ENCODE measurements around the gene HIP1R.

Gene HIP1R

GRCh38 chr12:122847921-122848421 lies 12.7 kb downstream of the HIP1R start:
- no peak for DNase-seq

GRCh38 chr12:122848471-122849351 lies 13.5 kb downstream of the HIP1R start:
- DNase-seq = no peak

GRCh38 chr12:122849352-122850047 lies 14.2 kb downstream of the HIP1R start:
- no peak for DNase-seq

- DNase-seq = no peak
Measured at GRCh38 chr12:122850048-122850445, 14.8 kb downstream of the HIP1R start.

GRCh38 chr12:122850695-122851350 lies 15.6 kb downstream of the HIP1R start:
- no peak for DNase-seq

- no peak for DNase-seq
Measured at GRCh38 chr12:122851820-122852219, 16.6 kb downstream of the HIP1R start.

GRCh38 chr12:122852336-122853275 lies 17.3 kb downstream of the HIP1R start:
- no peak for DNase-seq

- no peak for DNase-seq
Measured at GRCh38 chr12:122853582-122854245, 18.5 kb downstream of the HIP1R start.

- no peak for DNase-seq
Measured at GRCh38 chr12:122854554-122854953, 19.3 kb downstream of the HIP1R start.

GRCh38 chr12:122855071-122855829 lies 20.0 kb downstream of the HIP1R start:
- no peak for DNase-seq

- no peak for DNase-seq
Measured at GRCh38 chr12:122855928-122856831, 20.9 kb downstream of the HIP1R start.

- no peak for DNase-seq
Measured at GRCh38 chr12:122856999-122857671, 21.9 kb downstream of the HIP1R start.

- DNase-seq = no peak
Measured at GRCh38 chr12:122858171-122858570, 22.9 kb downstream of the HIP1R start.

- no peak for DNase-seq
Measured at GRCh38 chr12:122858591-122859302, 23.5 kb downstream of the HIP1R start.

GRCh38 chr12:122859303-122860039 lies 24.2 kb downstream of the HIP1R start:
- DNase-seq = no peak

- DNase-seq = no peak
Measured at GRCh38 chr12:122860040-122860853, 25.0 kb downstream of the HIP1R start.

Data from GF-D8 (cell line).